Measurements from ENCODE around the gene WSCD2.

DNA sequence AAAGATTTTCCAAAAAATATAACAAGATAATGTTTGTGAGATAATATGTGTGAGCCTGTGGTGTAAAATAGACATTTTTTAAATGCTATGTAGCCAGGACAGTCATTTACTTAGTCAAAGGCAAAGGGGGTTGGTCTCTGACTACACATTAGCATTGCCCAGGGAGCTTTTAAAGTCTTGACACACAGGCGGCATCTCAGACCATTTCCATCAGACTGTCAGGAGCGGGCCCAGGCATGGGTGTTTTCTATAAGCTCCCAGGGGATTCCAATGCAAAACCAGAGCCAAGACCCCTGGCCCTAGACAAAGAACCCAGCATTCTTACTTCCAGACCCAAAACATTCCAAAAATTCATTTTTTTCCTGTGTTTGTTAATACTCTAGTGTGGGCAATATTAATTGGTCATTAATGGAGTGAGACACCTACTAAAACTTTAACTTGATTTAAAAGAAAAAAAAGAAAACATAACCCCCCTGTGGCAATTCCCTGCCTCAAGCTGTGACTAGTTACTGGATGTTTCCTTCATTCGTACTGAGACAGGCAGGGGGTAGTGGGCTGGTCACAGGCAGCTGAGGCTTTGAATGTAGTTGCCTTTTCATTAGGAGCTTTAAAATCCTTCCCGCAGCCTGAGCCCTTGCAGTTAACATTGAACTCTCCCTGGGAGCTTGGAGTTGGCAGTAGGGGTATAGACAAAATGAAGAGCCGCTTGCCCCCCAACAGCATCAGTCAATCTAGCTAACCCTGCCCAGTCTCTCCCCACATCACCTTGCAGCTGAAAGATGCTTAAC lies 106.3 kb downstream of the WSCD2 start:
- TF ChIP-seq, protein P1, sequence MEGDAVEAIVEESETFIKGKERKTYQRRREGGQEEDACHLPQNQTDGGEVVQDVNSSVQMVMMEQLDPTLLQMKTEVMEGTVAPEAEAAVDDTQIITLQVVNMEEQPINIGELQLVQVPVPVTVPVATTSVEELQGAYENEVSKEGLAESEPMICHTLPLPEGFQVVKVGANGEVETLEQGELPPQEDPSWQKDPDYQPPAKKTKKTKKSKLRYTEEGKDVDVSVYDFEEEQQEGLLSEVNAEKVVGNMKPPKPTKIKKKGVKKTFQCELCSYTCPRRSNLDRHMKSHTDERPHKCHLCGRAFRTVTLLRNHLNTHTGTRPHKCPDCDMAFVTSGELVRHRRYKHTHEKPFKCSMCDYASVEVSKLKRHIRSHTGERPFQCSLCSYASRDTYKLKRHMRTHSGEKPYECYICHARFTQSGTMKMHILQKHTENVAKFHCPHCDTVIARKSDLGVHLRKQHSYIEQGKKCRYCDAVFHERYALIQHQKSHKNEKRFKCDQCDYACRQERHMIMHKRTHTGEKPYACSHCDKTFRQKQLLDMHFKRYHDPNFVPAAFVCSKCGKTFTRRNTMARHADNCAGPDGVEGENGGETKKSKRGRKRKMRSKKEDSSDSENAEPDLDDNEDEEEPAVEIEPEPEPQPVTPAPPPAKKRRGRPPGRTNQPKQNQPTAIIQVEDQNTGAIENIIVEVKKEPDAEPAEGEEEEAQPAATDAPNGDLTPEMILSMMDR (conservative IDR thresholded peaks at IDR 0.05; ENCODE audit: low read depth, low read length) = no peak
- TF ChIP-seq CHD1 (IDR thresholded peaks at IDR 0.05; ENCODE audit: low read depth, low read length) (no peak), POLR2A (IDR thresholded peaks at IDR 0.05; ENCODE audit: low read depth, low read length) (no peak), BHLHE40 (IDR thresholded peaks at IDR 0.05; ENCODE audit: low read depth, low read length) (no peak), MXI1 (IDR thresholded peaks at IDR 0.05; ENCODE audit: borderline replicate concordance, low read depth, low read length) (no peak), NFE2L2 (IDR thresholded peaks at IDR 0.05; ENCODE audit: low read depth, low read length) (no peak), CEBPB (IDR thresholded peaks at IDR 0.05; ENCODE audit: low read depth, low read length) (no peak), RAD21 (IDR thresholded peaks at IDR 0.05; ENCODE audit: low read length) (no peak), RFX5 (IDR thresholded peaks at IDR 0.05; ENCODE audit: low read depth, low read length) (no peak), MAZ (IDR thresholded peaks at IDR 0.05; ENCODE audit: borderline replicate concordance, low read depth, low read length) (no peak), MAFK (IDR thresholded peaks at IDR 0.05; ENCODE audit: low read depth, low read length) (no peak), SMC3 (IDR thresholded peaks at IDR 0.05; ENCODE audit: low read depth, low read length) (no peak)
- TF ChIP-seq, protein P2, sequence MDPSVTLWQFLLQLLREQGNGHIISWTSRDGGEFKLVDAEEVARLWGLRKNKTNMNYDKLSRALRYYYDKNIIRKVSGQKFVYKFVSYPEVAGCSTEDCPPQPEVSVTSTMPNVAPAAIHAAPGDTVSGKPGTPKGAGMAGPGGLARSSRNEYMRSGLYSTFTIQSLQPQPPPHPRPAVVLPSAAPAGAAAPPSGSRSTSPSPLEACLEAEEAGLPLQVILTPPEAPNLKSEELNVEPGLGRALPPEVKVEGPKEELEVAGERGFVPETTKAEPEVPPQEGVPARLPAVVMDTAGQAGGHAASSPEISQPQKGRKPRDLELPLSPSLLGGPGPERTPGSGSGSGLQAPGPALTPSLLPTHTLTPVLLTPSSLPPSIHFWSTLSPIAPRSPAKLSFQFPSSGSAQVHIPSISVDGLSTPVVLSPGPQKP (IDR thresholded peaks at IDR 0.05; ENCODE audit: borderline replicate concordance, low read depth, low read length) = no peak

Measured in IMR-90 (cell line).